ENCODE data around the gene NDC1.

DNA sequence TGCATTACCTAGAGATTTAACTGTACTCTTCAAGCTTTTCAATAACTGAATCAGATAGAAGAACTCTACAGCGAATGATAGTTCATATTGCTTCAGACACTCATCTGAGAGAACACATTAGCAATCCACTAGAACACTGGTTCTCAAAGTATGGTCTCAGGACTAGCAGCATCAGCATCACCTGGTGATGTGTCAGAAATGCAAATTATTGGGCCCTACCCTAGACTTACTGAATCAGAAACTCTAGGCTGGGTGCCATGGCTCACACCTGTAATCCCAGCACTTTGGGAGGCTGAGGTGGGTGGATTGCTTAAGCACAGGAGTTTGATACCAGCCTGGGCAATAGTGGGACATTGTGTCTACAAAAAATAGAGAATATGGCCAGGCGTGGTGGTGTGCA lies 74.2 kb downstream of the NDC1 start:
- no peak for TF ChIP-seq POLR2A (IDR thresholded peaks at IDR 0.05)
- TF ChIP-seq, protein P1, sequence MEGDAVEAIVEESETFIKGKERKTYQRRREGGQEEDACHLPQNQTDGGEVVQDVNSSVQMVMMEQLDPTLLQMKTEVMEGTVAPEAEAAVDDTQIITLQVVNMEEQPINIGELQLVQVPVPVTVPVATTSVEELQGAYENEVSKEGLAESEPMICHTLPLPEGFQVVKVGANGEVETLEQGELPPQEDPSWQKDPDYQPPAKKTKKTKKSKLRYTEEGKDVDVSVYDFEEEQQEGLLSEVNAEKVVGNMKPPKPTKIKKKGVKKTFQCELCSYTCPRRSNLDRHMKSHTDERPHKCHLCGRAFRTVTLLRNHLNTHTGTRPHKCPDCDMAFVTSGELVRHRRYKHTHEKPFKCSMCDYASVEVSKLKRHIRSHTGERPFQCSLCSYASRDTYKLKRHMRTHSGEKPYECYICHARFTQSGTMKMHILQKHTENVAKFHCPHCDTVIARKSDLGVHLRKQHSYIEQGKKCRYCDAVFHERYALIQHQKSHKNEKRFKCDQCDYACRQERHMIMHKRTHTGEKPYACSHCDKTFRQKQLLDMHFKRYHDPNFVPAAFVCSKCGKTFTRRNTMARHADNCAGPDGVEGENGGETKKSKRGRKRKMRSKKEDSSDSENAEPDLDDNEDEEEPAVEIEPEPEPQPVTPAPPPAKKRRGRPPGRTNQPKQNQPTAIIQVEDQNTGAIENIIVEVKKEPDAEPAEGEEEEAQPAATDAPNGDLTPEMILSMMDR (IDR thresholded peaks at IDR 0.05 in 8 of 11, conservative IDR thresholded peaks at IDR 0.05 in 3 of 11), result no peak

Data from spleen (tissue), 7 donors.